ENCODE data around the gene MARCHF9.
"Not testable (repeated sequence)": the region's sequence is repeated elsewhere in the genome, so short reads cannot be mapped to it uniquely, and the experiment has no call there.

The MARCHF9 gene

GRCh38 chr12:57718641-57719528 lies 36.0 kb upstream of the MARCHF9 start:
- H3K4me3 ChIP-seq (ENCODE audit: low read depth in 1 of 2, low read length in 2 of 2) = no peak overlapping the region
- H3K4me1 ChIP-seq (ENCODE audit: insufficient read depth, low read length) = no peaks in the 10 kb centered on the region
- H3K36me3 ChIP-seq (ENCODE audit: insufficient read depth, low read length) = peaks cover 56% of the 10 kb centered on the region
- no peak overlapping the region for H3K27ac ChIP-seq (ENCODE audit: low read depth, low read length)
- no peaks in the 10 kb centered on the region for H3K9me3 ChIP-seq (ENCODE audit: low read length)
- no peaks in the 10 kb centered on the region for H3K27me3 ChIP-seq (ENCODE audit: control insufficient read depth in 1 of 2, insufficient read depth in 2 of 2, low read length in 2 of 2)
- no peak overlapping the region for H3K9ac ChIP-seq (ENCODE audit: low read length)

GRCh38 chr12:57719777-57720605 lies 34.9 kb upstream of the MARCHF9 start:
- no peak overlapping the region for H3K4me3 ChIP-seq (ENCODE audit: low read depth in 1 of 2, low read length in 2 of 2)
- no peak overlapping the region for H3K9ac ChIP-seq (ENCODE audit: low read length)
- H3K9me3 ChIP-seq (ENCODE audit: low read length) = no peaks in the 10 kb centered on the region
- no peaks in the 10 kb centered on the region for H3K4me1 ChIP-seq (ENCODE audit: insufficient read depth, low read length)
- H3K36me3 ChIP-seq (ENCODE audit: insufficient read depth, low read length) = peaks cover 56% of the 10 kb centered on the region
- H3K27ac ChIP-seq (ENCODE audit: low read depth, low read length) = no peak overlapping the region
- peaks cover 0 to 7% of the 10 kb centered on the region in 2 donors for H3K27me3 ChIP-seq (ENCODE audit: control insufficient read depth in 1 of 2, insufficient read depth in 2 of 2, low read length in 2 of 2)

GRCh38 chr12:57720606-57721595 lies 34.0 kb upstream of the MARCHF9 start:
- Histone ChIP-seq H3K4me1 (ENCODE audit: insufficient read depth, low read length) (no peaks in the 10 kb centered on the region), H3K27ac (ENCODE audit: low read depth, low read length) (no peak overlapping the region), H3K27me3 (ENCODE audit: control insufficient read depth in 1 of 2, insufficient read depth in 2 of 2, low read length in 2 of 2) (peaks cover 0 to 14% of the 10 kb centered on the region in 2 donors), H3K9me3 (ENCODE audit: low read length) (no peaks in the 10 kb centered on the region), H3K36me3 (ENCODE audit: insufficient read depth, low read length) (peaks cover 50% of the 10 kb centered on the region), H3K9ac (ENCODE audit: low read length) (no peak overlapping the region), H3K4me3 (ENCODE audit: low read depth in 1 of 2, low read length in 2 of 2) (no peak overlapping the region)

- H3K9me3 ChIP-seq (ENCODE audit: low read length); H3K4me3 ChIP-seq (ENCODE audit: low read depth in 1 of 2, low read length in 2 of 2); H3K27ac ChIP-seq (ENCODE audit: low read depth, low read length); H3K9ac ChIP-seq (ENCODE audit: low read length); H3K4me1 ChIP-seq (ENCODE audit: insufficient read depth, low read length): not testable (repeated sequence)
- peaks cover 1 to 25% of the 10 kb centered on the region in 2 donors for H3K27me3 ChIP-seq (ENCODE audit: control insufficient read depth in 1 of 2, insufficient read depth in 2 of 2, low read length in 2 of 2)
- peaks cover 39% of the 10 kb centered on the region for H3K36me3 ChIP-seq (ENCODE audit: insufficient read depth, low read length)
These were observed 32.9 kb upstream of the MARCHF9 start for GRCh38 chr12:57721846-57722608.

- Histone ChIP-seq H3K36me3 (ENCODE audit: insufficient read depth, low read length) (peaks cover 30% of the 10 kb centered on the region), H3K27ac (ENCODE audit: low read depth, low read length) (no peak overlapping the region), H3K9me3 (ENCODE audit: low read length) (no peaks in the 10 kb centered on the region), H3K27me3 (ENCODE audit: control insufficient read depth in 1 of 2, insufficient read depth in 2 of 2, low read length in 2 of 2) (peaks cover 6 to 34% of the 10 kb centered on the region in 2 donors), H3K4me3 (ENCODE audit: low read depth in 1 of 2, low read length in 2 of 2) (no peak overlapping the region), H3K4me1 (ENCODE audit: insufficient read depth, low read length) (no peaks in the 10 kb centered on the region), H3K9ac (ENCODE audit: low read length) (no peak overlapping the region)
These were observed 31.9 kb upstream of the MARCHF9 start for GRCh38 chr12:57722716-57723629.

GRCh38 chr12:57723630-57723962 lies 31.3 kb upstream of the MARCHF9 start:
- Histone ChIP-seq H3K36me3 (ENCODE audit: insufficient read depth, low read length) (peaks cover 24% of the 10 kb centered on the region), H3K9me3 (ENCODE audit: low read length) (no peaks in the 10 kb centered on the region), H3K4me1 (ENCODE audit: insufficient read depth, low read length) (no peaks in the 10 kb centered on the region), H3K27me3 (ENCODE audit: control insufficient read depth in 1 of 2, insufficient read depth in 2 of 2, low read length in 2 of 2) (peaks cover 6 to 39% of the 10 kb centered on the region in 2 donors), H3K4me3 (ENCODE audit: low read depth in 1 of 2, low read length in 2 of 2) (no peak overlapping the region), H3K27ac (ENCODE audit: low read depth, low read length) (no peak overlapping the region), H3K9ac (ENCODE audit: low read length) (no peak overlapping the region)

- H3K4me1 ChIP-seq (ENCODE audit: insufficient read depth, low read length) = no peaks in the 10 kb centered on the region
- no peak overlapping the region for H3K4me3 ChIP-seq (ENCODE audit: low read depth in 1 of 2, low read length in 2 of 2)
- H3K36me3 ChIP-seq (ENCODE audit: insufficient read depth, low read length) = peaks cover 17% of the 10 kb centered on the region
- H3K9me3 ChIP-seq (ENCODE audit: low read length) = no peaks in the 10 kb centered on the region
- H3K27me3 ChIP-seq (ENCODE audit: control insufficient read depth in 1 of 2, insufficient read depth in 2 of 2, low read length in 2 of 2) = peaks cover 6 to 39% of the 10 kb centered on the region in 2 donors
- H3K9ac ChIP-seq (ENCODE audit: low read length) = no peak overlapping the region
- H3K27ac ChIP-seq (ENCODE audit: low read depth, low read length) = no peak overlapping the region
These were observed 30.6 kb upstream of the MARCHF9 start for GRCh38 chr12:57724003-57724935.

- H3K36me3 ChIP-seq (ENCODE audit: insufficient read depth, low read length) = peaks cover 9% of the 10 kb centered on the region
- H3K4me1 ChIP-seq (ENCODE audit: insufficient read depth, low read length) = no peaks in the 10 kb centered on the region
- no peak overlapping the region for H3K27ac ChIP-seq (ENCODE audit: low read depth, low read length)
- no peak overlapping the region for H3K4me3 ChIP-seq (ENCODE audit: low read depth in 1 of 2, low read length in 2 of 2)
- H3K27me3 ChIP-seq (ENCODE audit: control insufficient read depth in 1 of 2, insufficient read depth in 2 of 2, low read length in 2 of 2) = peaks cover 6 to 39% of the 10 kb centered on the region in 2 donors
- no peaks in the 10 kb centered on the region for H3K9me3 ChIP-seq (ENCODE audit: low read length)
- no peak overlapping the region for H3K9ac ChIP-seq (ENCODE audit: low read length)
These were observed 29.8 kb upstream of the MARCHF9 start for GRCh38 chr12:57724936-57725740.

GRCh38 chr12:57725851-57726150 lies 29.1 kb upstream of the MARCHF9 start:
- Histone ChIP-seq H3K9ac (ENCODE audit: low read length) (no peak overlapping the region), H3K36me3 (ENCODE audit: insufficient read depth, low read length) (peaks cover 2% of the 10 kb centered on the region), H3K4me3 (ENCODE audit: low read depth in 1 of 2, low read length in 2 of 2) (peak overlapping the region in 1 of 2 donors; percentile 56), H3K27ac (ENCODE audit: low read depth, low read length) (no peak overlapping the region), H3K4me1 (ENCODE audit: insufficient read depth, low read length) (no peaks in the 10 kb centered on the region), H3K9me3 (ENCODE audit: low read length) (no peaks in the 10 kb centered on the region), H3K27me3 (ENCODE audit: control insufficient read depth in 1 of 2, insufficient read depth in 2 of 2, low read length in 2 of 2) (peaks cover 6 to 39% of the 10 kb centered on the region in 2 donors)
